Effector CD4-positive, alpha-beta T cell (primary cell): ENCODE data around the gene OCA2.
"Not testable (repeated sequence)": the region's sequence is repeated elsewhere in the genome, so short reads cannot be mapped to it uniquely, and the experiment has no call there.

ENCODE experiments used
- DNase-seq: peaks from one replicate; pipeline ENCODE4 v3.0.0-alpha.2; 2020

OCA2 gene

GRCh38 chr15:27993996-27994780 lies 104.9 kb downstream of the OCA2 start:
- no peak for DNase-seq

GRCh38 chr15:27993544-27993943 lies 105.6 kb downstream of the OCA2 start:
- DNase-seq: no peak

GRCh38 chr15:27990521-27991515 lies 108.3 kb downstream of the OCA2 start:
- DNase-seq: no peak

- DNase-seq: no peak
Measured at GRCh38 chr15:27989838-27990237, 109.3 kb downstream of the OCA2 start.

GRCh38 chr15:27989427-27989826 lies 109.7 kb downstream of the OCA2 start:
- DNase-seq: no peak

GRCh38 chr15:27985099-27985498 lies 114.0 kb downstream of the OCA2 start:
- DNase-seq: no peak

- DNase-seq: no peak
Measured at GRCh38 chr15:27983496-27983895, 115.6 kb downstream of the OCA2 start.

GRCh38 chr15:27977696-27978095 lies 121.4 kb downstream of the OCA2 start:
- no peak for DNase-seq

- no peak for DNase-seq
Measured at GRCh38 chr15:27973886-27974285, 125.2 kb downstream of the OCA2 start.

GRCh38 chr15:27970661-27971392 lies 128.3 kb downstream of the OCA2 start:
- no peak for DNase-seq

GRCh38 chr15:27967541-27967940 lies 131.6 kb downstream of the OCA2 start:
- no peak for DNase-seq

- DNase-seq: no peak
Measured at GRCh38 chr15:27965546-27965945, 133.6 kb downstream of the OCA2 start.

GRCh38 chr15:27961801-27962200 lies 137.3 kb downstream of the OCA2 start:
- no peak for DNase-seq

GRCh38 chr15:27958911-27959578 lies 140.1 kb downstream of the OCA2 start:
- no peak for DNase-seq

GRCh38 chr15:27956285-27956684 lies 142.8 kb downstream of the OCA2 start:
- DNase-seq: no peak

GRCh38 chr15:27955087-27955486 lies 144.0 kb downstream of the OCA2 start:
- no peak for DNase-seq

GRCh38 chr15:27952593-27952992 lies 146.5 kb downstream of the OCA2 start:
- DNase-seq: not testable (repeated sequence)

GRCh38 chr15:27951191-27951890 lies 147.8 kb downstream of the OCA2 start:
- no peak for DNase-seq

GRCh38 chr15:27949089-27949488 lies 150.0 kb downstream of the OCA2 start:
- DNase-seq: no peak

GRCh38 chr15:27939246-27939645 lies 159.9 kb downstream of the OCA2 start:
- no peak for DNase-seq

- DNase-seq: no peak
Measured at GRCh38 chr15:27937851-27938250, 161.3 kb downstream of the OCA2 start.

GRCh38 chr15:27936164-27936563 lies 163.0 kb downstream of the OCA2 start:
- DNase-seq: no peak
